ENCODE measurements around the gene KRTAP22-2.

DNA sequence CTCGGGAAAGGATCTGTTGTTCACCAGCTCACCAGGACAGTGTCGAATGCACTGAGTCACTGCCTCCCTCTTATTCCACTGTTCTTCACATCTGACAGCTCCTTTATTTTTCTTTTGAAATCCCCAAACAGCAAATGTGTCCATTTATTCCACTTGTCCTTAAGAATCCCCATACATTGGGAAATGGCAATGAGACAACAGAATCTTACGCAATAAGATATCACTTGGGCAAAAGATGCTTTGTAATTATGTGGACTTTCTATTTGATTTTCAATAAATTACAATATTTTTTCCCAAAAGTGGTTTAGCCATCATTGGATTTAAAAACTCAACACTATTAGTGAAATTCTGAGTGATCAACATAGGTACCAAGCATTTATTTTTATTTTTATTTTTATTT is 48.5 kb upstream of the KRTAP22-2 start:
- no peak for TF ChIP-seq YY1 (IDR thresholded peaks at IDR 0.05; ENCODE audit: insufficient read depth, insufficient read length)
- no peak for TF ChIP-seq ZNF274 (IDR thresholded peaks at IDR 0.05; ENCODE audit: low read depth, low read length)
- TF ChIP-seq SUZ12 (IDR thresholded peaks at IDR 0.05; ENCODE audit: extremely low read depth, insufficient read depth, insufficient read length): no peak
